SJCRH30 (cell line): ENCODE results near the gene HMGA1. TPM values are rescaled to one million over a fixed set of nuclear protein-coding genes. Genes with fewer than 3 reads are reported as not detected.

Experiments used
- DNase-seq, 2 experiments: peaks; one replicate each; pipeline ENCODE4 v3.0.0-alpha.2; 2015 to 2020
- H3K27ac ChIP-seq: fragments of 250-450 bp; sonication (Bioruptor Pico); 2 replicates; pipeline ENCODE4 v1.5.1; 2020; ENCODE audit warnings: mild to moderate bottlenecking, moderate library complexity
- H3K27me3 ChIP-seq: fragments of 250-450 bp; sonication (Bioruptor Pico); 2 replicates; pipeline ENCODE4 v1.5.1; 2020; ENCODE audit warnings: mild to moderate bottlenecking, moderate library complexity
- H3K36me3 ChIP-seq: fragments of 250-450 bp; sonication (Bioruptor Pico); 2 replicates; pipeline ENCODE4 v1.5.1; 2020; ENCODE audit warnings: mild to moderate bottlenecking, moderate library complexity
- H3K4me1 ChIP-seq: fragments of 250-450 bp; sonication (Bioruptor Pico); 2 replicates; pipeline ENCODE4 v1.5.1; 2020; ENCODE audit warnings: mild to moderate bottlenecking, moderate library complexity
- H3K4me3 ChIP-seq: fragments of 250-450 bp; sonication (Bioruptor Pico); 2 replicates; pipeline ENCODE4 v1.5.1; 2020; ENCODE audit warnings: mild to moderate bottlenecking, moderate library complexity
- H3K9me3 ChIP-seq: fragments of 250-450 bp; sonication (Bioruptor Pico); replicated peaks from 2 replicates; pipeline ENCODE4 v1.5.1; 2020; ENCODE audit warnings: mild to moderate bottlenecking, moderate library complexity
- total RNA-seq: library from RNA; depleted of rRNA; stranded (reverse); fragments of >200 nt; shearing (Covaris generic); gene quantifications from 2 replicates; pipeline ENCODE4 v1.2.3, GENCODE V29; 2014; rRNA removed

The HMGA1 gene
- total RNA-seq: 126 and 129 TPM in 2 replicates

GRCh38 chr6:34236443-34237315, at the start of gene HMGA1:
Gene HMGA1 (plus strand): TSS chr6:34236873. CDS start chr6:34240781, 3,908 bp downstream.
- Histone ChIP-seq H3K9me3 (no peaks in the 10 kb centered on the region), H3K27ac (peak within 1 kb of the TSS; percentile 79), H3K36me3 (peaks cover 5% of the 10 kb centered on the region), H3K4me1 (peaks cover 15% of the 10 kb centered on the region), H3K4me3 (peak within 1 kb of the TSS; percentile 96), H3K27me3 (no peaks in the 10 kb centered on the region)
- DNase-seq: peak; percentile 88 to 91

- no peaks in the 10 kb centered on the region for H3K27me3 ChIP-seq
These were observed 46.7 kb upstream of the HMGA1 start for GRCh38 chr6:34189806-34190503.

GRCh38 chr6:34190504-34191122, 46.1 kb upstream of the HMGA1 start:
- Histone ChIP-seq H3K4me3 (no peak overlapping the region), H3K36me3 (no peaks in the 10 kb centered on the region), H3K4me1 (no peaks in the 10 kb centered on the region), H3K27ac (no peak overlapping the region), H3K27me3 (no peaks in the 10 kb centered on the region), H3K9me3 (no peaks in the 10 kb centered on the region)
- no peak for DNase-seq

More at GRCh38 chr6:34189806-34190503, 46.7 kb upstream of the HMGA1 start:
- H3K27ac ChIP-seq: no peak overlapping the region
- DNase-seq: no peak
- no peak overlapping the region for H3K4me3 ChIP-seq
- no peaks in the 10 kb centered on the region for H3K36me3 ChIP-seq
- H3K4me1 ChIP-seq: no peaks in the 10 kb centered on the region
- H3K9me3 ChIP-seq: no peaks in the 10 kb centered on the region

GRCh38 chr6:34194772-34195171, 41.9 kb upstream of the HMGA1 start:
- Histone ChIP-seq H3K36me3 (no peaks in the 10 kb centered on the region), H3K4me1 (no peaks in the 10 kb centered on the region), H3K4me3 (no peak overlapping the region), H3K27ac (no peak overlapping the region), H3K27me3 (peaks cover 3% of the 10 kb centered on the region), H3K9me3 (no peaks in the 10 kb centered on the region)
- no peak for DNase-seq

- Histone ChIP-seq H3K9me3 (no peaks in the 10 kb centered on the region), H3K27ac (no peak overlapping the region), H3K36me3 (no peaks in the 10 kb centered on the region), H3K4me1 (no peaks in the 10 kb centered on the region), H3K4me3 (peak overlapping the region; percentile 28), H3K27me3 (peaks cover 3% of the 10 kb centered on the region)
- no peak for DNase-seq
These were observed 41.0 kb upstream of the HMGA1 start for GRCh38 chr6:34195726-34196115.

- DNase-seq: peak; percentile 64 to 79
- H3K4me3 ChIP-seq: peak overlapping the region; percentile 28
- H3K27ac ChIP-seq: no peak overlapping the region
- H3K9me3 ChIP-seq: no peaks in the 10 kb centered on the region
- H3K27me3 ChIP-seq: peaks cover 3% of the 10 kb centered on the region
- no peaks in the 10 kb centered on the region for H3K4me1 ChIP-seq
- no peaks in the 10 kb centered on the region for H3K36me3 ChIP-seq
These were observed 40.4 kb upstream of the HMGA1 start for GRCh38 chr6:34196116-34196832.

- H3K4me3 ChIP-seq: no peak overlapping the region
These were observed 39.9 kb upstream of the HMGA1 start for GRCh38 chr6:34196833-34197195.

GRCh38 chr6:34200340-34200971, 36.2 kb upstream of the HMGA1 start:
- Histone ChIP-seq H3K4me3 (no peak overlapping the region), H3K9me3 (no peaks in the 10 kb centered on the region), H3K36me3 (no peaks in the 10 kb centered on the region), H3K27me3 (peaks cover 3% of the 10 kb centered on the region), H3K27ac (no peak overlapping the region), H3K4me1 (no peaks in the 10 kb centered on the region)
- DNase-seq: no peak

More at GRCh38 chr6:34196833-34197195, 39.9 kb upstream of the HMGA1 start:
- Histone ChIP-seq H3K4me1 (no peaks in the 10 kb centered on the region), H3K27me3 (peaks cover 3% of the 10 kb centered on the region), H3K27ac (no peak overlapping the region), H3K36me3 (no peaks in the 10 kb centered on the region), H3K9me3 (no peaks in the 10 kb centered on the region)
- DNase-seq: no peak

- DNase-seq: no peak
- Histone ChIP-seq H3K27ac (no peak overlapping the region), H3K4me3 (no peak overlapping the region), H3K27me3 (peaks cover 3% of the 10 kb centered on the region), H3K36me3 (no peaks in the 10 kb centered on the region), H3K9me3 (no peaks in the 10 kb centered on the region), H3K4me1 (no peaks in the 10 kb centered on the region)
These were observed 35.1 kb upstream of the HMGA1 start for GRCh38 chr6:34201455-34202107.

GRCh38 chr6:34202329-34203201, 34.1 kb upstream of the HMGA1 start:
- H3K9me3 ChIP-seq: no peaks in the 10 kb centered on the region
- no peak overlapping the region for H3K27ac ChIP-seq
- no peaks in the 10 kb centered on the region for H3K4me1 ChIP-seq
- H3K4me3 ChIP-seq: no peak overlapping the region
- H3K36me3 ChIP-seq: no peaks in the 10 kb centered on the region
- peaks cover 3% of the 10 kb centered on the region for H3K27me3 ChIP-seq
- DNase-seq: no peak

- Histone ChIP-seq H3K4me1 (no peaks in the 10 kb centered on the region), H3K36me3 (no peaks in the 10 kb centered on the region), H3K9me3 (no peaks in the 10 kb centered on the region), H3K27me3 (no peaks in the 10 kb centered on the region), H3K27ac (no peak overlapping the region), H3K4me3 (no peak overlapping the region)
- DNase-seq: no peak
These were observed 32.0 kb upstream of the HMGA1 start for GRCh38 chr6:34204693-34205092.

- no peak for DNase-seq
- Histone ChIP-seq H3K9me3 (no peaks in the 10 kb centered on the region), H3K27ac (no peak overlapping the region), H3K4me1 (no peaks in the 10 kb centered on the region), H3K36me3 (no peaks in the 10 kb centered on the region), H3K27me3 (no peaks in the 10 kb centered on the region), H3K4me3 (no peak overlapping the region)
These were observed 31.2 kb upstream of the HMGA1 start for GRCh38 chr6:34205466-34205865.

- Histone ChIP-seq H3K27ac (no peak overlapping the region), H3K27me3 (no peaks in the 10 kb centered on the region), H3K36me3 (no peaks in the 10 kb centered on the region), H3K4me1 (no peaks in the 10 kb centered on the region), H3K9me3 (no peaks in the 10 kb centered on the region), H3K4me3 (no peak overlapping the region)
- no peak for DNase-seq
These were observed 30.8 kb upstream of the HMGA1 start for GRCh38 chr6:34205916-34206315.
